HG03558 (cell line): ENCODE results near the gene DUSP8.

ENCODE experiments used
- ATAC-seq: cut with Tn5 transposase; IDR thresholded peaks from one replicate; pipeline ENCODE4 v1.9.1; 2021; ENCODE audit warnings: moderate number of reproducible peaks; ENCODE audit not compliant: unreplicated experiment; ENCODE audit errors: extremely low read depth

Gene DUSP8

GRCh38 chr11:1504138-1504537 lies 67.9 kb downstream of the DUSP8 start:
- no peak for ATAC-seq
